H9 (cell line): ENCODE measurements around the gene STOX2. TPM values are rescaled to one million over a fixed set of nuclear protein-coding genes. Genes with fewer than 3 reads are reported as not detected.

Experiments used
- DNase-seq: peaks from one replicate; pipeline ENCODE4 v3.0.0-alpha.2; 2017
- H2AFZ ChIP-seq: one replicate; pipeline ENCODE4 v1.6.1; 2013; ENCODE audit warnings: mild to moderate bottlenecking, low read length, control low read depth, moderate library complexity
- H2AK5ac ChIP-seq: 2 replicates; pipeline ENCODE4 v1.6.1; 2013; ENCODE audit warnings: low read length, control low read depth, mixed read lengths; ENCODE audit not compliant: insufficient read length
- H2BK120ac ChIP-seq: one replicate; pipeline ENCODE4 v1.6.1; 2013; ENCODE audit warnings: low read depth, mild to moderate bottlenecking, low read length, control low read depth, inconsistent platforms; ENCODE audit not compliant: poor library complexity, severe bottlenecking
- H2BK12ac ChIP-seq: 2 replicates; pipeline ENCODE4 v1.6.1; 2013; ENCODE audit warnings: low read length, control low read depth, mixed read lengths, low read depth; ENCODE audit not compliant: insufficient read length
- H2BK15ac ChIP-seq: 2 replicates; pipeline ENCODE4 v1.6.1; 2013; ENCODE audit warnings: low read depth, low read length, control low read depth
- H2BK20ac ChIP-seq: one replicate; pipeline ENCODE4 v1.6.1; 2013; ENCODE audit warnings: low read depth, mild to moderate bottlenecking, low read length, control low read depth, inconsistent platforms; ENCODE audit not compliant: poor library complexity, severe bottlenecking
- H2BK5ac ChIP-seq: 2 replicates; pipeline ENCODE4 v1.6.1; 2013; ENCODE audit warnings: low read length, control low read depth, mixed read lengths; ENCODE audit not compliant: insufficient read length
- H3K14ac ChIP-seq: 2 replicates; pipeline ENCODE4 v1.6.1; 2013; ENCODE audit warnings: low read length, control low read depth; ENCODE audit not compliant: insufficient read depth
- H3K18ac ChIP-seq: 2 replicates; pipeline ENCODE4 v1.6.1; 2013; ENCODE audit warnings: low read depth, mild to moderate bottlenecking, mixed read lengths, low read length, control low read depth; ENCODE audit not compliant: insufficient read length
- H3K23ac ChIP-seq: 2 replicates; pipeline ENCODE4 v1.6.1; 2013; ENCODE audit warnings: low read length, control low read depth, mixed read lengths, low read depth; ENCODE audit not compliant: insufficient read length
- H3K23me2 ChIP-seq: 2 replicates; pipeline ENCODE4 v1.6.1; 2013; ENCODE audit warnings: low read depth, mild to moderate bottlenecking, mixed read lengths, low read length, control low read depth; ENCODE audit not compliant: insufficient read length, poor library complexity, severe bottlenecking
- H3K27ac ChIP-seq: 2 replicates; pipeline ENCODE4 v1.5.1; 2013; ENCODE audit warnings: low read length, control low read depth, mixed read lengths, low read depth; ENCODE audit not compliant: insufficient read length
- H3K27me3 ChIP-seq: 2 replicates; pipeline ENCODE4 v1.6.1; 2013; ENCODE audit warnings: low read length, control low read depth, inconsistent platforms; ENCODE audit not compliant: insufficient read depth
- H3K4ac ChIP-seq: 2 replicates; pipeline ENCODE4 v1.6.1; 2013; ENCODE audit warnings: low read depth, mild to moderate bottlenecking, control low read depth, inconsistent platforms, low read length, moderate library complexity
- H3K4me1 ChIP-seq: 2 replicates; pipeline ENCODE4 v1.6.1; 2013; ENCODE audit warnings: low read length, control low read depth, inconsistent platforms; ENCODE audit not compliant: insufficient read depth
- H3K4me2 ChIP-seq: 2 replicates; pipeline ENCODE4 v1.6.1; 2013; ENCODE audit warnings: low read length, control low read depth, mixed read lengths; ENCODE audit not compliant: insufficient read length, insufficient read depth
- H3K56ac ChIP-seq: 2 replicates; pipeline ENCODE4 v1.6.1; 2013; ENCODE audit warnings: low read depth, mild to moderate bottlenecking, mixed read lengths, low read length, control low read depth; ENCODE audit not compliant: insufficient read length
- H3K79me1 ChIP-seq: 2 replicates; pipeline ENCODE4 v1.6.1; 2013; ENCODE audit warnings: low read depth, mild to moderate bottlenecking, moderate library complexity, low read length, control low read depth, inconsistent platforms; ENCODE audit not compliant: insufficient read depth, poor library complexity, severe bottlenecking
- H3K79me2 ChIP-seq: 2 replicates; pipeline ENCODE4 v1.6.1; 2013; ENCODE audit warnings: low read length, control low read depth, inconsistent platforms; ENCODE audit not compliant: insufficient read depth
- H3K9ac ChIP-seq: 2 replicates; pipeline ENCODE4 v1.6.1; 2013; ENCODE audit warnings: low read length, control low read depth, mixed read lengths; ENCODE audit not compliant: insufficient read length; ENCODE audit errors: extremely low read depth
- H3K9me3 ChIP-seq: one replicate; pipeline ENCODE4 v1.6.1; 2013; ENCODE audit warnings: low read depth, low read length, inconsistent platforms; ENCODE audit not compliant: control insufficient read depth
- H3T11ph ChIP-seq: one replicate; pipeline ENCODE4 v1.6.1; 2013; ENCODE audit warnings: mild to moderate bottlenecking, low read length, control low read depth, inconsistent platforms
- H4K20me1 ChIP-seq: one replicate; pipeline ENCODE4 v1.6.1; 2013; ENCODE audit not compliant: control insufficient read depth, insufficient read length, insufficient read depth
- H4K5ac ChIP-seq: 2 replicates; pipeline ENCODE4 v1.6.1; 2013; ENCODE audit warnings: low read depth, mild to moderate bottlenecking, mixed read lengths, low read length, control low read depth; ENCODE audit not compliant: insufficient read length
- H4K8ac ChIP-seq: replicated peaks from 2 replicates; pipeline ENCODE4 v1.6.1; 2013; ENCODE audit warnings: low read length, control low read depth, mixed read lengths, low read depth; ENCODE audit not compliant: insufficient read length
- H4K91ac ChIP-seq: 2 replicates; pipeline ENCODE4 v1.6.1; 2013; ENCODE audit warnings: low read depth, mild to moderate bottlenecking, moderate library complexity, mixed read lengths, low read length, control low read depth; ENCODE audit not compliant: insufficient read length
- H3K27ac Mint-ChIP-seq, 3 experiments: 2 replicates in 2 of 3; 3 replicates in 1 of 3; pipeline ENCODE4 v1.8.0; 2020 to 2021; ENCODE audit warnings: mixed read lengths in 3 of 3, mild to moderate bottlenecking in 1 of 3, moderate library complexity in 1 of 3
- H3K27me3 Mint-ChIP-seq: 2 replicates; pipeline ENCODE4 v1.8.0; 2021; ENCODE audit warnings: low read depth, mild to moderate bottlenecking, moderate library complexity, mixed read lengths
- H3K36me3 Mint-ChIP-seq, 3 experiments: 2 replicates in 2 of 3; 3 replicates in 1 of 3; pipeline ENCODE4 v1.8.0; 2020 to 2021; ENCODE audit warnings: low read depth in 3 of 3, mixed read lengths in 3 of 3; ENCODE audit not compliant: insufficient read depth in 1 of 3
- H3K4me1 Mint-ChIP-seq, 2 experiments: 2 replicates each; pipeline ENCODE4 v1.8.0; 2020; ENCODE audit warnings: mixed read lengths in 2 of 2
- H3K4me3 Mint-ChIP-seq, 2 experiments: 2 replicates in 1 of 2; 3 replicates in 1 of 2; pipeline ENCODE4 v1.8.0; 2020 to 2021; ENCODE audit warnings: mild to moderate bottlenecking in 2 of 2, mixed read lengths in 2 of 2, moderate library complexity in 1 of 2
- H3K9me3 Mint-ChIP-seq, 2 experiments: 2 replicates in 1 of 2; 3 replicates in 1 of 2; pipeline ENCODE4 v1.8.0; 2020; ENCODE audit warnings: mild to moderate bottlenecking in 2 of 2, mixed read lengths in 2 of 2, moderate library complexity in 1 of 2
- CTCF ChIP-seq: fragments of 200-600 bp; sonication (generic); conservative IDR thresholded peaks from 3 replicates; pipeline ENCODE4 v1.8.0; 2021; ENCODE audit warnings: antibody characterized with exemption, mild to moderate bottlenecking
- WGBS: extraction: QIAGEN DNeasy Blood & Tissue Kit; methylation state at CpG from one replicate; pipeline ENCODE4 v1.1.7; 2013; ENCODE audit warnings: missing lambda C conversion rate, low lambda C conversion rate, mixed read lengths; ENCODE audit not compliant: insufficient read length; ENCODE audit errors: extremely low coverage; 5-methylcytosine and 5-hydroxymethylcytosine counted together
- total RNA-seq: library from RNA; stranded (reverse); gene quantifications from 2 replicates; pipeline ENCODE4 v1.2.1, GENCODE V29; 2021

STOX2 gene
- total RNA-seq, 1 experiment from 2014 or later: 28.2 TPM

GRCh38 chr4:183889190-183889589 is 15.9 kb upstream of the STOX2 start:
- Histone ChIP-seq H2BK15ac (no peak overlapping the region), H3T11ph (no peak overlapping the region), H4K8ac (no peak overlapping the region), H3K56ac (no peak overlapping the region), H3K23ac (no peak overlapping the region), H2BK12ac (no peak overlapping the region), H3K9me3 (no peaks in the 10 kb centered on the region), H3K79me1 (no peaks in the 10 kb centered on the region), H4K20me1 (no peaks in the 10 kb centered on the region), H2BK5ac (no peak overlapping the region), H2BK20ac (no peak overlapping the region), H3K4me2 (no peak overlapping the region), H3K4ac (no peak overlapping the region), H3K23me2 (no peaks in the 10 kb centered on the region), H4K91ac (no peak overlapping the region), H2AK5ac (no peak overlapping the region), H2AFZ (no peak overlapping the region), H3K27ac (no peak overlapping the region), H2BK120ac (no peak overlapping the region), H3K18ac (no peak overlapping the region), H3K9ac (no peak overlapping the region), H4K5ac (no peak overlapping the region), H3K14ac (no peak overlapping the region), H3K27me3 (no peaks in the 10 kb centered on the region), H3K4me1 (no peaks in the 10 kb centered on the region; the same call in 1 of the 2 replicates), H3K79me2 (no peaks in the 10 kb centered on the region)
- Mint-ChIP-seq H3K9me3 (no peaks in the 10 kb centered on the region), H3K27me3 (peaks cover 8% of the 10 kb centered on the region), H3K36me3 (no peaks in the 10 kb centered on the region), H3K27ac (no peak overlapping the region; a peak in 1 of 7 replicates), H3K4me1 (peaks cover 11 to 18% of the 10 kb centered on the region in 2 experiments), H3K4me3 (no peak overlapping the region)
- no peak for DNase-seq
- no CpG with 5 or more reads among the region's 5 CpGs for WGBS
- TF ChIP-seq CTCF: no peak
